ENCODE results near the gene SLC7A1. TPM values are rescaled to one million over a fixed set of nuclear protein-coding genes. Genes with fewer than 3 reads are reported as not detected.

SLC7A1 gene
- total RNA-seq = 10 to 100 TPM; 14.8 to 18.0 TPM

GRCh38 chr13:29595380-29596063 is at the start of gene SLC7A1:
TSS of gene SLC7A1 (minus strand) at chr13:29595688. CDS start at chr13:29536188, 59,500 bp downstream.

